ENCODE measurements around the gene PRG3.
A peak's percentile ranks its signal among the peaks of the same experiment; 100 is the strongest.

The PRG3 gene

GRCh38 chr11:57380975-57381374 lies at the start of gene PRG3:
Gene PRG3 (minus strand): TSS chr11:57381150. CDS start chr11:57380708, 442 bp downstream.
- ATAC-seq (no peak), DNase-seq (no peak)

GRCh38 chr11:57429946-57430345 lies 49.0 kb upstream of the PRG3 start:
- ATAC-seq (no peak), DNase-seq (no peak)

GRCh38 chr11:57428643-57429042 lies 47.7 kb upstream of the PRG3 start:
- DNase-seq (no peak), ATAC-seq (no peak)

- DNase-seq (no peak), ATAC-seq (no peak)
These were observed 46.8 kb upstream of the PRG3 start for GRCh38 chr11:57427727-57428082.

- peak; percentile 89 for DNase-seq
- ATAC-seq, result peak; percentile 74
These were observed 46.2 kb upstream of the PRG3 start, which contains the start of gene SLC43A3 for GRCh38 chr11:57426929-57427726. Gene SLC43A3 (minus strand): TSS chr11:57427121. CDS start chr11:57426172, 949 bp downstream.

- ATAC-seq (no peak), DNase-seq (no peak)
These were observed 45.5 kb upstream of the PRG3 start for GRCh38 chr11:57426439-57426928.

GRCh38 chr11:57425565-57426438 lies 44.9 kb upstream of the PRG3 start:
- peak; percentile 29 for DNase-seq
- no peak for ATAC-seq

GRCh38 chr11:57424792-57425564 lies 44.0 kb upstream of the PRG3 start:
- ATAC-seq (peak; percentile 96), DNase-seq (peak; percentile 87)

- DNase-seq (no peak), ATAC-seq (no peak)
These were observed 43.3 kb upstream of the PRG3 start for GRCh38 chr11:57424137-57424791.

- DNase-seq (no peak), ATAC-seq (no peak)
These were observed 41.7 kb upstream of the PRG3 start for GRCh38 chr11:57422669-57423068.

- ATAC-seq (no peak), DNase-seq (no peak)
These were observed 40.9 kb upstream of the PRG3 start for GRCh38 chr11:57421805-57422204.

GRCh38 chr11:57421066-57421465 lies 40.1 kb upstream of the PRG3 start:
- ATAC-seq, result no peak

GRCh38 chr11:57419146-57419545 lies 38.2 kb upstream of the PRG3 start:
- DNase-seq (no peak), ATAC-seq (no peak)

More at GRCh38 chr11:57421066-57421465, 40.1 kb upstream of the PRG3 start:
- no peak for DNase-seq

GRCh38 chr11:57418131-57418530 lies 37.2 kb upstream of the PRG3 start:
- ATAC-seq (no peak), DNase-seq (no peak)

GRCh38 chr11:57417056-57417455 lies 36.1 kb upstream of the PRG3 start:
- ATAC-seq (no peak), DNase-seq (no peak)

GRCh38 chr11:57416436-57416835 lies 35.5 kb upstream of the PRG3 start:
- ATAC-seq (no peak), DNase-seq (no peak)

GRCh38 chr11:57414612-57415212 lies 33.8 kb upstream of the PRG3 start:
- no peak for DNase-seq
- peak; percentile 45 for ATAC-seq

- DNase-seq, result no peak
- ATAC-seq, result no peak
These were observed 32.7 kb upstream of the PRG3 start for GRCh38 chr11:57413681-57414080.

- DNase-seq (no peak), ATAC-seq (no peak)
These were observed 29.3 kb upstream of the PRG3 start for GRCh38 chr11:57410287-57410686.

GRCh38 chr11:57409321-57410100 lies 28.6 kb upstream of the PRG3 start:
- ATAC-seq (no peak), DNase-seq (no peak)
